Measurements from ENCODE around the gene GNAT1. TPM values are rescaled to one million over a fixed set of nuclear protein-coding genes. Genes with fewer than 3 reads are reported as not detected.

Gene GNAT1
- total RNA-seq, 1 experiment from 2014 or later: not detected

GRCh38 chr3:50151728-50152127 is 39.7 kb upstream of the GNAT1 start:
- Histone ChIP-seq H2BK120ac (ENCODE audit: low read depth, low read length, poor library complexity, severe bottlenecking) (no peak overlapping the region), H2AFZ (ENCODE audit: low read length) (no peak overlapping the region), H3K14ac (ENCODE audit: insufficient read depth, low read length) (no peak overlapping the region), H2BK12ac (ENCODE audit: insufficient read length, low read depth, low read length) (no peak overlapping the region), H4K20me1 (ENCODE audit: control insufficient read depth, insufficient read depth, insufficient read length) (no peaks in the 10 kb centered on the region), H3K4me1 (ENCODE audit: insufficient read depth, low read length) (peaks cover 3% of the 10 kb centered on the region), H3K4ac (ENCODE audit: low read depth, low read length) (no peak overlapping the region), H3K23ac (ENCODE audit: insufficient read length, low read depth, low read length) (no peak overlapping the region), H3K4me2 (ENCODE audit: insufficient read depth, insufficient read length, low read length) (no peak overlapping the region), H3K23me2 (ENCODE audit: insufficient read length, low read depth, low read length, poor library complexity, severe bottlenecking) (peaks cover 8% of the 10 kb centered on the region), H3K56ac (ENCODE audit: insufficient read length, low read depth, low read length) (no peak overlapping the region), H3K27ac (ENCODE audit: insufficient read length, low read depth, low read length) (no peak overlapping the region), H3K9ac (ENCODE audit: extremely low read depth, insufficient read length, low read length) (no peak overlapping the region), H4K8ac (replicated peaks; ENCODE audit: insufficient read length, low read depth, low read length) (no peak overlapping the region), H4K5ac (ENCODE audit: insufficient read length, low read depth, low read length) (no peak overlapping the region), H3K9me3 (ENCODE audit: control insufficient read depth, low read depth, low read length) (no peaks in the 10 kb centered on the region), H2BK15ac (ENCODE audit: low read depth, low read length) (no peak overlapping the region), H3T11ph (ENCODE audit: low read length) (no peak overlapping the region), H2BK20ac (ENCODE audit: low read depth, low read length, poor library complexity, severe bottlenecking) (no peak overlapping the region), H3K18ac (ENCODE audit: insufficient read length, low read depth, low read length) (peak overlapping the region; percentile 13), H2AK5ac (ENCODE audit: insufficient read length, low read length) (no peak overlapping the region), H3K79me2 (ENCODE audit: insufficient read depth, low read length) (no peaks in the 10 kb centered on the region), H3K27me3 (ENCODE audit: insufficient read depth, low read length) (peaks cover 7% of the 10 kb centered on the region; the same call in 1 of the 2 replicates), H3K79me1 (ENCODE audit: insufficient read depth, low read depth, low read length, poor library complexity, severe bottlenecking) (no peaks in the 10 kb centered on the region), H4K91ac (ENCODE audit: insufficient read length, low read depth, low read length) (no peak overlapping the region), H2BK5ac (ENCODE audit: insufficient read length, low read length) (no peak overlapping the region)
- WGBS (ENCODE audit: extremely low coverage, insufficient read length, low lambda C conversion rate): no CpG with 5 or more reads among the region's 5 CpGs
- Mint-ChIP-seq H3K36me3 (ENCODE audit: insufficient read depth in 1 of 3, low read depth in 3 of 3) (peaks cover 0 to 2% (median 0%) of the 10 kb centered on the region in 3 experiments; a peak in 1 of 7 replicates), H3K9me3 (no peaks in the 10 kb centered on the region), H3K27ac (no peak overlapping the region), H3K4me1 (peaks cover 42 to 55% of the 10 kb centered on the region in 2 experiments), H3K4me3 (no peak overlapping the region), H3K27me3 (ENCODE audit: low read depth) (peaks cover 31% of the 10 kb centered on the region)
- no peak for DNase-seq
- TF ChIP-seq CTCF (conservative IDR thresholded peaks at IDR 0.05): no peak
